HepG2 (cell line): ENCODE measurements around the gene BAHCC1. TPM values are rescaled to one million over a fixed set of nuclear protein-coding genes. Genes with fewer than 3 reads are reported as not detected.

Experiments used
- BCLAF1 ChIP-seq: fragments of 450-650 bp; IDR thresholded peaks from 2 replicates; pipeline ENCODE4 v1.6.1; 2017; ENCODE audit warnings: mild to moderate bottlenecking
- CBX5 ChIP-seq: sonication (generic); formaldehyde crosslinking; IDR thresholded peaks from 2 replicates; pipeline ENCODE4 v1.4.0; 2020; ENCODE audit warnings: missing genetic modification reagents, borderline replicate concordance
- GFI1 ChIP-seq: sonication (generic); formaldehyde crosslinking; IDR thresholded peaks from 2 replicates; pipeline ENCODE4 v1.5.0; 2020; ENCODE audit warnings: missing genetic modification reagents, mild to moderate bottlenecking, borderline replicate concordance
- HMGA1 ChIP-seq: sonication (generic); formaldehyde crosslinking; conservative IDR thresholded peaks from 2 replicates; pipeline ENCODE4 v1.4.0; 2020; ENCODE audit warnings: missing genetic modification reagents
- MAZ ChIP-seq, 2 experiments: sonication (generic) in 1 of 2; formaldehyde crosslinking in 1 of 2; IDR thresholded peaks; 2 replicates each; pipeline versions ENCODE4 v1.5.0 to v1.6.1; 2012 to 2020; ENCODE audit warnings: low read depth in 2 of 2, mild to moderate bottlenecking in 2 of 2, borderline replicate concordance in 1 of 2, improper control_type of control experiment in 1 of 2, low read length in 1 of 2, missing genetic modification reagents in 1 of 2, moderate library complexity in 1 of 2
- MTF1 ChIP-seq: sonication (generic); formaldehyde crosslinking; IDR thresholded peaks from 2 replicates; pipeline ENCODE4 v1.5.0; 2020; ENCODE audit warnings: missing genetic modification reagents
- MTF2 ChIP-seq: sonication (generic); formaldehyde crosslinking; IDR thresholded peaks from 2 replicates; pipeline ENCODE4 v1.5.0; 2020; ENCODE audit warnings: missing genetic modification reagents, borderline replicate concordance
- NBN ChIP-seq: fragments of 450-650 bp; conservative IDR thresholded peaks from 2 replicates; pipeline ENCODE4 v1.6.1; 2017
- NFAT5 ChIP-seq: sonication (generic); formaldehyde crosslinking; IDR thresholded peaks from 2 replicates; pipeline ENCODE4 v1.4.0; 2020; ENCODE audit warnings: missing genetic modification reagents
- SAFB2 ChIP-seq: sonication (generic); formaldehyde crosslinking; IDR thresholded peaks from 2 replicates; pipeline ENCODE4 v1.5.1; 2020; ENCODE audit warnings: missing genetic modification reagents, low read depth, mild to moderate bottlenecking, borderline replicate concordance
- THAP9 ChIP-seq: sonication (generic); formaldehyde crosslinking; IDR thresholded peaks from 2 replicates; pipeline ENCODE4; 2020; ENCODE audit warnings: missing genetic modification reagents, mild to moderate bottlenecking, borderline replicate concordance
- ZC3H13 ChIP-seq: sonication (generic); formaldehyde crosslinking; IDR thresholded peaks from 2 replicates; pipeline ENCODE4 v1.8.1; 2023; ENCODE audit warnings: mild to moderate bottlenecking, missing genetic modification reagents, moderate library complexity
- ZNF101 ChIP-seq: sonication (generic); formaldehyde crosslinking; IDR thresholded peaks from 2 replicates; pipeline ENCODE4 v1.4.0; 2020; ENCODE audit warnings: mild to moderate bottlenecking, low read depth, missing genetic modification reagents, borderline replicate concordance
- ZNF207 ChIP-seq: fragments of 450-650 bp; IDR thresholded peaks from 2 replicates; pipeline ENCODE4 v1.6.1; 2016; ENCODE audit warnings: antibody characterized with exemption, borderline replicate concordance
- ZNF253 ChIP-seq: sonication (generic); formaldehyde crosslinking; IDR thresholded peaks from 2 replicates; pipeline ENCODE4 v1.8.0; 2022; ENCODE audit warnings: mild to moderate bottlenecking, missing genetic modification reagents, borderline replicate concordance
- ZNF329 ChIP-seq: sonication (generic); formaldehyde crosslinking; IDR thresholded peaks from 2 replicates; pipeline ENCODE4 v1.9.0; 2021; ENCODE audit warnings: low read depth, mild to moderate bottlenecking, missing genetic modification reagents
- ZNF678 ChIP-seq: sonication (generic); formaldehyde crosslinking; IDR thresholded peaks from 2 replicates; pipeline ENCODE4 v1.4.0; 2020; ENCODE audit warnings: mild to moderate bottlenecking, missing genetic modification reagents
- ZNF720 ChIP-seq: sonication (generic); formaldehyde crosslinking; IDR thresholded peaks from 2 replicates; pipeline ENCODE4 v1.4.0; 2020; ENCODE audit warnings: missing genetic modification reagents
- polyA plus RNA-seq, 8 experiments: library from polyadenylated mRNA; depleted of rRNA in 3 of 8; stranded (reverse) in 7 of 8; unstranded in 1 of 8; fragments of >200 nt; fragmentation: Illumina TruSeq in 4 of 8; extraction: Trizol in 4 of 8; gene quantifications; 2 replicates each; pipeline versions ENCODE4 v1.2.1 to v1.2.3, GENCODE V29; 2011 to 2016; ENCODE audit warnings: low read depth in 4 of 8, missing spikeins in 1 of 8, mixed read lengths in 1 of 8; ENCODE audit not compliant: insufficient read depth in 1 of 8
- total RNA-seq, 5 experiments: library from RNA; depleted of rRNA; stranded (reverse); fragments of >200 nt; fragmentation: Illumina TruSeq; extraction: Trizol; gene quantifications; 2 replicates each; pipeline ENCODE4 v1.2.3, GENCODE V29; 2016; ENCODE audit warnings: low read depth in 1 of 5

BAHCC1 gene
- total and polyA plus RNA-seq, 2 of the 13 experiments (the other 11 are each of a cell fraction or from before 2014, with no cell fraction given) = 1.4 to 1.7 TPM

- TF ChIP-seq CBX5 (CRISPR knock-in tag) (no peak), ZNF720 (CRISPR knock-in tag) (no peak), ZNF253 (CRISPR knock-in tag) (no peak), MAZ (IDR thresholded peaks at IDR 0.05; ENCODE audit: borderline replicate concordance, low read depth, low read length) (no peak), MAZ (CRISPR knock-in tag; IDR thresholded peaks at IDR 0.05; ENCODE audit: low read depth) (no peak), GFI1 (CRISPR knock-in tag) (no peak), THAP9 (CRISPR knock-in tag) (no peak), SAFB2 (CRISPR knock-in tag) (no peak), ZC3H13 (CRISPR knock-in tag) (no peak), ZNF329 (no peak), ZNF101 (CRISPR knock-in tag) (no peak), NFAT5 (CRISPR knock-in tag) (no peak), MTF1 (no peak), NBN (no peak), ZNF207 (no peak), ZNF678 (no peak), BCLAF1 (no peak), HMGA1 (CRISPR knock-in tag) (no peak), MTF2 (CRISPR knock-in tag) (no peak)
Measured at GRCh38 chr17:81491181-81491581, 95.9 kb downstream of the BAHCC1 start (continued).
